ENCODE data around the gene CTXND1. TPM values are rescaled to one million over a fixed set of nuclear protein-coding genes. Genes with fewer than 3 reads are reported as not detected.

CTXND1 gene
- total and polyA plus RNA-seq, 2 experiments from 2014 or later: 0.05 TPM; not detected in 1

DNA sequence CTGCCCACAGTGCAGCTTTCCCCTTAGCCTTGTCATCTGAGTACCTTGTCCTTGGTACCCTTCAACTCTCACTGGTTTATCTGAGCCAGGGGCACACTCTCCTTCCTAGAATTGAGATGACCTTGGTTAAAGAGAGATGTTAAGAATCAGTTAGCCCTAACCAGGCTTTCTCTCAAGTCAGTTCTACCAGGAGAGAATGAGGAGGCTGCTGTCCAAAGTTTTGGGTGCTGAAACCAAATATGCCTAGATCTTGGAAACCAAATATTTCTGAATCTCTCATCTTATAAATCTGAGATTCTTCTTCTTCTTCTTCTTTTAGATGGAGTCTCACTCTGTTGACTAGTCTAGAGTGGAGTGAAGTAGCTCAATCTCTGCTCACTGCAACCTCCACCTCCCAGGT lies 12.0 kb upstream of the CTXND1 start:
- Histone ChIP-seq H3F3A (replicated peaks; ENCODE audit: low read depth) (no peaks in the 10 kb centered on the region), H3K4me2 (no peak overlapping the region), H3K27ac (ENCODE audit: low read depth) (no peak overlapping the region), H3K4me1 (ENCODE audit: insufficient read depth) (no peaks in the 10 kb centered on the region), H3K27me3 (ENCODE audit: insufficient read depth) (no peaks in the 10 kb centered on the region), H3K9me2 (ENCODE audit: insufficient read depth) (0 out of 2 replicates have a peak, but pooled peaks cover 4% of the 10 kb centered on the region), H2AFZ (no peak overlapping the region), H3K79me2 (replicated peaks; ENCODE audit: insufficient read depth) (no peaks in the 10 kb centered on the region), H3K4me3 (no peak overlapping the region), H3K36me3 (ENCODE audit: insufficient read depth) (no peaks in the 10 kb centered on the region), H4K20me1 (replicated peaks; ENCODE audit: insufficient read depth) (no peaks in the 10 kb centered on the region)
- DNase-seq (ENCODE audit: low spot score) (peak; percentile 46), ATAC-seq (no peak; the same call in 2 of the 3 replicates)
- Mint-ChIP-seq H3K27ac (no peak overlapping the region), H3K36me3 (ENCODE audit: low read depth) (no peaks in the 10 kb centered on the region), H3K9me3 (no peaks in the 10 kb centered on the region; the same call in 2 of the 3 replicates), H3K4me3 (no peak overlapping the region), H3K27me3 (ENCODE audit: insufficient read depth, low read depth, poor library complexity) (peaks cover 3% of the 10 kb centered on the region), H3K4me1 (no peaks in the 10 kb centered on the region)
- TF ChIP-seq ZNF331 (CRISPR knock-in tag; IDR thresholded peaks at IDR 0.05; ENCODE audit: low read depth): no peak
- no peak for TF ChIP-seq EZH2 (IDR thresholded peaks at IDR 0.05; ENCODE audit: low read depth, unreplicated experiment)
- TF ChIP-seq, protein P1, sequence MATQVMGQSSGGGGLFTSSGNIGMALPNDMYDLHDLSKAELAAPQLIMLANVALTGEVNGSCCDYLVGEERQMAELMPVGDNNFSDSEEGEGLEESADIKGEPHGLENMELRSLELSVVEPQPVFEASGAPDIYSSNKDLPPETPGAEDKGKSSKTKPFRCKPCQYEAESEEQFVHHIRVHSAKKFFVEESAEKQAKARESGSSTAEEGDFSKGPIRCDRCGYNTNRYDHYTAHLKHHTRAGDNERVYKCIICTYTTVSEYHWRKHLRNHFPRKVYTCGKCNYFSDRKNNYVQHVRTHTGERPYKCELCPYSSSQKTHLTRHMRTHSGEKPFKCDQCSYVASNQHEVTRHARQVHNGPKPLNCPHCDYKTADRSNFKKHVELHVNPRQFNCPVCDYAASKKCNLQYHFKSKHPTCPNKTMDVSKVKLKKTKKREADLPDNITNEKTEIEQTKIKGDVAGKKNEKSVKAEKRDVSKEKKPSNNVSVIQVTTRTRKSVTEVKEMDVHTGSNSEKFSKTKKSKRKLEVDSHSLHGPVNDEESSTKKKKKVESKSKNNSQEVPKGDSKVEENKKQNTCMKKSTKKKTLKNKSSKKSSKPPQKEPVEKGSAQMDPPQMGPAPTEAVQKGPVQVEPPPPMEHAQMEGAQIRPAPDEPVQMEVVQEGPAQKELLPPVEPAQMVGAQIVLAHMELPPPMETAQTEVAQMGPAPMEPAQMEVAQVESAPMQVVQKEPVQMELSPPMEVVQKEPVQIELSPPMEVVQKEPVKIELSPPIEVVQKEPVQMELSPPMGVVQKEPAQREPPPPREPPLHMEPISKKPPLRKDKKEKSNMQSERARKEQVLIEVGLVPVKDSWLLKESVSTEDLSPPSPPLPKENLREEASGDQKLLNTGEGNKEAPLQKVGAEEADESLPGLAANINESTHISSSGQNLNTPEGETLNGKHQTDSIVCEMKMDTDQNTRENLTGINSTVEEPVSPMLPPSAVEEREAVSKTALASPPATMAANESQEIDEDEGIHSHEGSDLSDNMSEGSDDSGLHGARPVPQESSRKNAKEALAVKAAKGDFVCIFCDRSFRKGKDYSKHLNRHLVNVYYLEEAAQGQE (IDR thresholded peaks at IDR 0.05; ENCODE audit: unreplicated experiment): peak; percentile 76

DNA sequence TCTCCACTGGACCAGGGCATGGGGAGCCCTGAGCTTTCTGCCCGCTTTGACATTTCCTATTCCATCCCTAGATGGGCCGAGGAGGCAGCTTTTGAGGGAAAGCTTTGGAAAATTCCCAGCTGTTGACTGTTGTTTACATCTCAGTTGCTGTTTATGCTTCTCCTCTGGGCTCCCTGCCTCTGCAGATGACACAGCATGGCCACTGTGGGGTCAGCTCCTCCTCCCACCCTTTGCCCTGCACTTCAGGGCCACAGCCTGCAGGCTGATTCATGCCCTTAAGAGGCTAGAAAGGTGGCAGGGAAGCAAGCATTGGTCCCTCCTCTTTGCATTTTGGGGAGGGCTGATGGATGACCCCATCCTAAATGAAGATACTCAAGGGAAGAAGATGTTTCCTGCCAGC lies 8.5 kb upstream of the CTXND1 start:
- Mint-ChIP-seq H3K9me3 (no peaks in the 10 kb centered on the region; the same call in 2 of the 3 replicates), H3K27me3 (ENCODE audit: insufficient read depth, low read depth, poor library complexity) (peaks cover 1% of the 10 kb centered on the region), H3K4me1 (no peaks in the 10 kb centered on the region), H3K4me3 (no peak overlapping the region), H3K27ac (no peak overlapping the region), H3K36me3 (ENCODE audit: low read depth) (no peaks in the 10 kb centered on the region)
- Histone ChIP-seq H3K27ac (ENCODE audit: low read depth) (no peak overlapping the region), H3K36me3 (ENCODE audit: insufficient read depth) (no peaks in the 10 kb centered on the region), H3F3A (replicated peaks; ENCODE audit: low read depth) (no peaks in the 10 kb centered on the region), H3K27me3 (ENCODE audit: insufficient read depth) (no peaks in the 10 kb centered on the region), H3K4me1 (ENCODE audit: insufficient read depth) (no peaks in the 10 kb centered on the region), H2AFZ (no peak overlapping the region), H4K20me1 (replicated peaks; ENCODE audit: insufficient read depth) (no peaks in the 10 kb centered on the region), H3K9me2 (ENCODE audit: insufficient read depth) (no peaks in the 10 kb centered on the region), H3K79me2 (replicated peaks; ENCODE audit: insufficient read depth) (no peaks in the 10 kb centered on the region), H3K4me2 (no peak overlapping the region), H3K4me3 (no peak overlapping the region)
- ATAC-seq (no peak), DNase-seq (ENCODE audit: low spot score) (no peak)
- no peak for TF ChIP-seq CREB1 (CRISPR knock-in tag; IDR thresholded peaks at IDR 0.05; ENCODE audit: low read depth)
- no peak for TF ChIP-seq JUNB (IDR thresholded peaks at IDR 0.05; ENCODE audit: unreplicated experiment)
- TF ChIP-seq ZNF331 (CRISPR knock-in tag; IDR thresholded peaks at IDR 0.05; ENCODE audit: low read depth): no peak
- TF ChIP-seq STAT1 (IDR thresholded peaks at IDR 0.05; ENCODE audit: unreplicated experiment): no peak
- TF ChIP-seq, protein P2, sequence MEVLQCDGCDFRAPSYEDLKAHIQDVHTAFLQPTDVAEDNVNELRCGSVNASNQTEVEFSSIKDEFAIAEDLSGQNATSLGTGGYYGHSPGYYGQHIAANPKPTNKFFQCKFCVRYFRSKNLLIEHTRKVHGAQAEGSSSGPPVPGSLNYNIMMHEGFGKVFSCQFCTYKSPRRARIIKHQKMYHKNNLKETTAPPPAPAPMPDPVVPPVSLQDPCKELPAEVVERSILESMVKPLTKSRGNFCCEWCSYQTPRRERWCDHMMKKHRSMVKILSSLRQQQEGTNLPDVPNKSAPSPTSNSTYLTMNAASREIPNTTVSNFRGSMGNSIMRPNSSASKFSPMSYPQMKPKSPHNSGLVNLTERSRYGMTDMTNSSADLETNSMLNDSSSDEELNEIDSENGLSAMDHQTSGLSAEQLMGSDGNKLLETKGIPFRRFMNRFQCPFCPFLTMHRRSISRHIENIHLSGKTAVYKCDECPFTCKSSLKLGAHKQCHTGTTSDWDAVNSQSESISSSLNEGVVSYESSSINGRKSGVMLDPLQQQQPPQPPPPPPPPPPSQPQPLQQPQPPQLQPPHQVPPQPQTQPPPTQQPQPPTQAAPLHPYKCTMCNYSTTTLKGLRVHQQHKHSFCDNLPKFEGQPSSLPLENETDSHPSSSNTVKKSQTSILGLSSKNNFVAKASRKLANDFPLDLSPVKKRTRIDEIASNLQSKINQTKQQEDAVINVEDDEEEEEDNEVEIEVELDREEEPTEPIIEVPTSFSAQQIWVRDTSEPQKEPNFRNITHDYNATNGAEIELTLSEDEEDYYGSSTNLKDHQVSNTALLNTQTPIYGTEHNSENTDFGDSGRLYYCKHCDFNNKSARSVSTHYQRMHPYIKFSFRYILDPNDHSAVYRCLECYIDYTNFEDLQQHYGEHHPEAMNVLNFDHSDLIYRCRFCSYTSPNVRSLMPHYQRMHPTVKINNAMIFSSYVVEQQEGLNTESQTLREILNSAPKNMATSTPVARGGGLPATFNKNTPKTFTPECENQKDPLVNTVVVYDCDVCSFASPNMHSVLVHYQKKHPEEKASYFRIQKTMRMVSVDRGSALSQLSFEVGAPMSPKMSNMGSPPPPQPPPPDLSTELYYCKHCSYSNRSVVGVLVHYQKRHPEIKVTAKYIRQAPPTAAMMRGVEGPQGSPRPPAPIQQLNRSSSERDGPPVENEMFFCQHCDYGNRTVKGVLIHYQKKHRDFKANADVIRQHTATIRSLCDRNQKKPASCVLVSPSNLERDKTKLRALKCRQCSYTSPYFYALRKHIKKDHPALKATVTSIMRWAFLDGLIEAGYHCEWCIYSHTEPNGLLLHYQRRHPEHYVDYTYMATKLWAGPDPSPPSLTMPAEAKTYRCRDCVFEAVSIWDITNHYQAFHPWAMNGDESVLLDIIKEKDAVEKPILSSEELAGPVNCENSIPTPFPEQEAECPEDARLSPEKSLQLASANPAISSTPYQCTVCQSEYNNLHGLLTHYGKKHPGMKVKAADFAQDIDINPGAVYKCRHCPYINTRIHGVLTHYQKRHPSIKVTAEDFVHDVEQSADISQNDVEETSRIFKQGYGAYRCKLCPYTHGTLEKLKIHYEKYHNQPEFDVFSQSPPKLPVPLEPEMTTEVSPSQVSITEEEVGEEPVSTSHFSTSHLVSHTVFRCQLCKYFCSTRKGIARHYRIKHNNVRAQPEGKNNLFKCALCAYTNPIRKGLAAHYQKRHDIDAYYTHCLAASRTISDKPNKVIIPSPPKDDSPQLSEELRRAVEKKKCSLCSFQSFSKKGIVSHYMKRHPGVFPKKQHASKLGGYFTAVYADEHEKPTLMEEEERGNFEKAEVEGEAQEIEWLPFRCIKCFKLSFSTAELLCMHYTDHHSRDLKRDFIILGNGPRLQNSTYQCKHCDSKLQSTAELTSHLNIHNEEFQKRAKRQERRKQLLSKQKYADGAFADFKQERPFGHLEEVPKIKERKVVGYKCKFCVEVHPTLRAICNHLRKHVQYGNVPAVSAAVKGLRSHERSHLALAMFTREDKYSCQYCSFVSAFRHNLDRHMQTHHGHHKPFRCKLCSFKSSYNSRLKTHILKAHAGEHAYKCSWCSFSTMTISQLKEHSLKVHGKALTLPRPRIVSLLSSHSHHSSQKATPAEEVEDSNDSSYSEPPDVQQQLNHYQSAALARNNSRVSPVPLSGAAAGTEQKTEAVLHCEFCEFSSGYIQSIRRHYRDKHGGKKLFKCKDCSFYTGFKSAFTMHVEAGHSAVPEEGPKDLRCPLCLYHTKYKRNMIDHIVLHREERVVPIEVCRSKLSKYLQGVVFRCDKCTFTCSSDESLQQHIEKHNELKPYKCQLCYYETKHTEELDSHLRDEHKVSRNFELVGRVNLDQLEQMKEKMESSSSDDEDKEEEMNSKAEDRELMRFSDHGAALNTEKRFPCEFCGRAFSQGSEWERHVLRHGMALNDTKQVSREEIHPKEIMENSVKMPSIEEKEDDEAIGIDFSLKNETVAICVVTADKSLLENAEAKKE (CRISPR knock-in tag; IDR thresholded peaks at IDR 0.05): no peak
- TF ChIP-seq EZH2 (IDR thresholded peaks at IDR 0.05; ENCODE audit: low read depth, unreplicated experiment): no peak
- no peak for TF ChIP-seq ETS1 (IDR thresholded peaks at IDR 0.05)
- no peak for TF ChIP-seq ZNF114 (CRISPR knock-in tag; IDR thresholded peaks at IDR 0.05)
- no peak for TF ChIP-seq EZH2phosphoT487 (IDR thresholded peaks at IDR 0.05; ENCODE audit: unreplicated experiment)
- TF ChIP-seq POLR2AphosphoS5 (IDR thresholded peaks at IDR 0.05; ENCODE audit: low read depth): no peak

All from GM23338 (cell line).